Ovary (tissue), 3 donors: ENCODE results near the gene TTC14.

Experiments used
- EP300 ChIP-seq: sonication (generic); formaldehyde crosslinking; IDR thresholded peaks from one replicate; pipeline ENCODE4 v1.6.1; 2017; ENCODE audit warnings: antibody characterized with exemption
- POLR2A ChIP-seq: fragments of 450-650 bp; IDR thresholded peaks from one replicate; pipeline ENCODE4 v1.6.1; 2017; ENCODE audit warnings: antibody characterized with exemption, mild to moderate bottlenecking, moderate library complexity
- TF ChIP-seq, protein P1 (sequence below), 3 donors: fragments of 450-650 bp in 2 of 3; fragments of 200-600 bp in 1 of 3; IDR thresholded peaks; one replicate each; pipeline versions ENCODE4 v1.5.1 to v1.8.0; 2016 to 2022; ENCODE audit warnings: antibody characterized with exemption in 3 of 3, mild to moderate bottlenecking in 1 of 3
- donor health status: DM: no; HTN: no; CAD: no.

DNA sequence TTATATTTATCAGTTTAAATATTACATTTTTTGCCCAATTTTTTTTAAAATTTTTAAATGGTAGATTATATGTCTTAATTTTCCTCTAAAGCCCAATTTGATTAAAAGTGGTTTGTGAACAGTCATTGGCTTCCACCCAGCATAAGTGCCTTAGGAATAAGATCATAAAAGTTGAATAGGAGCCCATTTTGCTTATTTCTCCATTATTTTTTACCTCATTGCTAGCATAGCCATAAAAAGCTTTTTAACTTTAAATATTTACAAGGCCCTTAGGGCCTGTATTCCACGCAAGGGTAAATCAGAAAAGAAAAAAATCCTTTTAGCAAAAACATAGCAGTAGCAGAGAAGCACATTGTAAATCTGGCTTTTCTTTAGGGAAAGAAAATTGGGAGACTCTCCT, 9.0 kb downstream of the TTC14 start:
- TF ChIP-seq, protein P1, sequence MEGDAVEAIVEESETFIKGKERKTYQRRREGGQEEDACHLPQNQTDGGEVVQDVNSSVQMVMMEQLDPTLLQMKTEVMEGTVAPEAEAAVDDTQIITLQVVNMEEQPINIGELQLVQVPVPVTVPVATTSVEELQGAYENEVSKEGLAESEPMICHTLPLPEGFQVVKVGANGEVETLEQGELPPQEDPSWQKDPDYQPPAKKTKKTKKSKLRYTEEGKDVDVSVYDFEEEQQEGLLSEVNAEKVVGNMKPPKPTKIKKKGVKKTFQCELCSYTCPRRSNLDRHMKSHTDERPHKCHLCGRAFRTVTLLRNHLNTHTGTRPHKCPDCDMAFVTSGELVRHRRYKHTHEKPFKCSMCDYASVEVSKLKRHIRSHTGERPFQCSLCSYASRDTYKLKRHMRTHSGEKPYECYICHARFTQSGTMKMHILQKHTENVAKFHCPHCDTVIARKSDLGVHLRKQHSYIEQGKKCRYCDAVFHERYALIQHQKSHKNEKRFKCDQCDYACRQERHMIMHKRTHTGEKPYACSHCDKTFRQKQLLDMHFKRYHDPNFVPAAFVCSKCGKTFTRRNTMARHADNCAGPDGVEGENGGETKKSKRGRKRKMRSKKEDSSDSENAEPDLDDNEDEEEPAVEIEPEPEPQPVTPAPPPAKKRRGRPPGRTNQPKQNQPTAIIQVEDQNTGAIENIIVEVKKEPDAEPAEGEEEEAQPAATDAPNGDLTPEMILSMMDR (IDR thresholded peaks at IDR 0.05), result no peak
- no peak for TF ChIP-seq POLR2A
- TF ChIP-seq EP300, result no peak
